GM18868 (cell line): ENCODE results near the gene CEP85L.
"Not testable (repeated sequence)": the region's sequence is repeated elsewhere in the genome, so short reads cannot be mapped to it uniquely, and the experiment has no call there.

Experiments
- ATAC-seq: cut with Tn5 transposase; IDR thresholded peaks from one replicate; pipeline ENCODE4 v1.9.1; 2021; ENCODE audit warnings: mild to moderate bottlenecking, moderate library complexity; ENCODE audit not compliant: unreplicated experiment

Gene CEP85L

DNA sequence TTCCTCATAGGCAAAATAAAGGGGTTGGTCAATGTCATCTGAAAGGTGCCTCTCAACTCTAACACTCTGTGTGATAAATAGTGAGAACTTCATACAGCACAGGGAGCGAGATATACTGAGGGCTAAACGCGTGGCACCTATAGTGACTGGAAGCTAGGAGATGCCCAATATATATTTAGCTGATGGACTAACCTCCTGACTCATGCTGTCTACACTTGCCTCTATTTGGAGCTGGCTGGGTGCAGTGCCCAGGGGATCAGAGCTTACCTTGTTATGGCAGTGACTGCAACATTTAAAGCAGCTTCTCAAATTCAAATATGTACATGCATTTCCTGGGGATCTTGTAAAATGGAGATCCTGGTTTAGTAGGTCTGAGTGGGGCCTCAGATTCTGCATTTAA lies 214.9 kb downstream of the CEP85L start:
- ATAC-seq = no peak

- not testable (repeated sequence) for ATAC-seq
These were observed 217.2 kb downstream of the CEP85L start for GRCh38 chr6:118434147-118434546.

DNA sequence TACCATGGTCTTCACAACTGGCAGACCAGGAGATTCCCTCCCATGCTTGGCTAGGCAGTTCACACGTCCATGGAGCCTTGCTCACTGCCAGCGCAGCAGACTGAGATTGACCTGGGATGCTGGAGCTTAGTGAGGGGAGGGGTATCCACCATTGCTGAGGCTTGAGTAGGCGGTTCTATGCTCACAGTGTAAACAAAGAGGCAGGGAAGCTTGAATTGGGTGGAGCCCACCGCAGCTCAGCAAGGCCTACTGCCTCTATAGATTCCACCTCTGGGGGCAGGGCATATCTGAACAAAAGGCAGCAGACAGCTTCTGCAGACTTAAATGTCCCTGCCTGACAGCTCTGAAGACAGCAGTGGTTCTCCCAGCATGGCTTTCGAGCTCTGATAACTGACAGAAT lies 230.1 kb downstream of the CEP85L start:
- ATAC-seq = not testable (repeated sequence)

GRCh38 chr6:118419448-118420394 lies 231.7 kb downstream of the CEP85L start:
- ATAC-seq = no peak
